DND-41 (cell line): ENCODE data around the gene ZXDC.
A peak's percentile ranks its signal among the peaks of the same experiment; 100 is the strongest.

Source experiments
- ATAC-seq: fragments of 200-7000 bp; cut with Tn5 transposase; 3 replicates; pipeline ENCODE4 v1.9.1; 2021; ENCODE audit warnings: low read depth; ENCODE audit not compliant: insufficient read depth
- DNase-seq: peaks from one replicate; pipeline ENCODE4 v3.0.0-alpha.2; 2020
- H2AFZ ChIP-seq: 2 replicates; pipeline ENCODE4 v1.6.0; 2012; ENCODE audit warnings: low read depth, low read length
- H3K27ac ChIP-seq: 2 replicates; pipeline ENCODE4 v1.5.1; 2012; ENCODE audit warnings: low read length, inconsistent platforms
- H3K27me3 ChIP-seq: fragments of 200-600 bp; sonication (generic); 2 replicates; pipeline ENCODE4 v1.6.0; 2012; ENCODE audit warnings: low read length, mild to moderate bottlenecking, inconsistent platforms; ENCODE audit not compliant: insufficient read depth, poor library complexity
- H3K36me3 ChIP-seq: 2 replicates; pipeline ENCODE4 v1.5.1; 2012; ENCODE audit warnings: low read length, inconsistent platforms; ENCODE audit not compliant: insufficient read depth
- H3K4me1 ChIP-seq: 2 replicates; pipeline ENCODE4 v1.5.1; 2012; ENCODE audit warnings: mild to moderate bottlenecking, low read length; ENCODE audit not compliant: insufficient read depth
- H3K4me2 ChIP-seq: 2 replicates; pipeline ENCODE4 v1.6.0; 2012; ENCODE audit warnings: mild to moderate bottlenecking, moderate library complexity, low read length, inconsistent platforms; ENCODE audit not compliant: insufficient read depth
- H3K4me3 ChIP-seq, 2 experiments: fragments of 200-600 bp in 1 of 2; shearing (Covaris generic) in 1 of 2; 2 replicates each; pipeline ENCODE4 v1.5.1; 2012 to 2016; ENCODE audit warnings: inconsistent platforms in 2 of 2, low read length in 2 of 2, mild to moderate bottlenecking in 2 of 2, low read depth in 1 of 2, moderate library complexity in 1 of 2
- H3K79me2 ChIP-seq: 2 replicates; pipeline ENCODE4 v1.6.0; 2012; ENCODE audit warnings: low read length, inconsistent platforms; ENCODE audit not compliant: insufficient read depth
- H3K9ac ChIP-seq: 2 replicates; pipeline ENCODE4 v1.6.0; 2012; ENCODE audit warnings: low read depth, mild to moderate bottlenecking, inconsistent platforms, low read length, moderate library complexity
- H3K9me3 ChIP-seq: 2 replicates; pipeline ENCODE4 v1.5.1; 2012; ENCODE audit warnings: low read length, moderate library complexity, mild to moderate bottlenecking, inconsistent platforms; ENCODE audit not compliant: insufficient read depth, severe bottlenecking
- H4K20me1 ChIP-seq: 2 replicates; pipeline ENCODE4 v1.6.0; 2012; ENCODE audit warnings: low read length; ENCODE audit not compliant: insufficient read depth
- EZH2 ChIP-seq: IDR thresholded peaks from 3 replicates; pipeline ENCODE4 v1.6.1; 2012; ENCODE audit warnings: borderline replicate concordance, low read depth, mild to moderate bottlenecking, moderate library complexity, low read length, inconsistent platforms; ENCODE audit not compliant: severe bottlenecking
- TF ChIP-seq, protein P1 (sequence below): IDR thresholded peaks from 2 replicates; pipeline ENCODE4 v1.5.1; 2012; ENCODE audit warnings: borderline replicate concordance, low read length, moderate library complexity, mild to moderate bottlenecking; ENCODE audit not compliant: poor library complexity, severe bottlenecking; ENCODE audit errors: extremely low read depth

ZXDC gene

DNA sequence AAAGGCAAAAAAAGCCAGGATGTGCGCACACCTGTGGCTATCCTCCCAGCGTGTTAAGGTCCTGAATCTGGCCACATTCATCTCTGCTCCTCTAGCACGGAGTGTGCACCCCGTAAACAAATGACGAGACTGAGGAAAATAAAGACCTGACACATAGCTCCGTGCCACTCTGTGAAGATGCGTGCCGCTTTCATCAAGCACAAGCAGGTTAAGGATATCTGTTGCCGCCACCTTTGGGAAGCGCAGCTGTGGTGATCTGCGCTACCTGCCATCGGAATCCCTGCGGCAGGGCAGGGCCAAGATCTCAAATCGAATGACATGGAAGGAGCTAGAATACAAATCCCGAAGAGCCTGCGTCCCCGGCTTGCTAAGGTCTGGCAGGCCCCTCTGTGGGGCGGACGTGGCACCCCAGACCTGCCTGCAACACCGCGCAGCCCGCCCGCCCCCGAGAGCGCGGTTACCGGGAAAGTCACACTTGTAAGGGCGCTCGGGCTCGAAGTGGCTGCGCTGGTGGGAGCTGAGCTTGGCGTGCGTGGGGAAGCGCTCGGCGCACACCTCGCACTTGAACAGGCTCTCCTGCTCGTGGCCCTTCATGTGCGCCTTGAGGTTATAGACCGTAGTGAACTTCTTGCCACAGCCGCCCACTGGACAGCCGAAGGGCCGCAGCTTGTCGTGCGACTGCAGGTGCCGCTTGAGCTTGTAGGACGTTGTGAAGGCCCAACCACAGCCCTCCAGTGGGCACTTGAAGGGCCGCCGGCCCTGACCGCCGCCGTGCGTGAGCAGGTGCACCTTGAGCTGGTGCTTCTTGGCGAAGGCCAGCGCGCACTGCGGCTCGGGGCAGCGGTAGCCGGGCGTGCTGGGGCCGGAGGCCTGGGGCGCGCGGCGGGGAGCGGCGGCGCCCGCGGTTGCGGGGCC is 936 bp downstream of the ZXDC start:
- peaks cover 52% of the 10 kb centered on the region for H4K20me1 ChIP-seq
- TF ChIP-seq EZH2: no peak
- TF ChIP-seq, protein P1, sequence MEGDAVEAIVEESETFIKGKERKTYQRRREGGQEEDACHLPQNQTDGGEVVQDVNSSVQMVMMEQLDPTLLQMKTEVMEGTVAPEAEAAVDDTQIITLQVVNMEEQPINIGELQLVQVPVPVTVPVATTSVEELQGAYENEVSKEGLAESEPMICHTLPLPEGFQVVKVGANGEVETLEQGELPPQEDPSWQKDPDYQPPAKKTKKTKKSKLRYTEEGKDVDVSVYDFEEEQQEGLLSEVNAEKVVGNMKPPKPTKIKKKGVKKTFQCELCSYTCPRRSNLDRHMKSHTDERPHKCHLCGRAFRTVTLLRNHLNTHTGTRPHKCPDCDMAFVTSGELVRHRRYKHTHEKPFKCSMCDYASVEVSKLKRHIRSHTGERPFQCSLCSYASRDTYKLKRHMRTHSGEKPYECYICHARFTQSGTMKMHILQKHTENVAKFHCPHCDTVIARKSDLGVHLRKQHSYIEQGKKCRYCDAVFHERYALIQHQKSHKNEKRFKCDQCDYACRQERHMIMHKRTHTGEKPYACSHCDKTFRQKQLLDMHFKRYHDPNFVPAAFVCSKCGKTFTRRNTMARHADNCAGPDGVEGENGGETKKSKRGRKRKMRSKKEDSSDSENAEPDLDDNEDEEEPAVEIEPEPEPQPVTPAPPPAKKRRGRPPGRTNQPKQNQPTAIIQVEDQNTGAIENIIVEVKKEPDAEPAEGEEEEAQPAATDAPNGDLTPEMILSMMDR: no peak
- DNase-seq: peak; percentile 42
- H3K9ac ChIP-seq: peak overlapping the region; percentile 90
- H3K4me3 ChIP-seq: peak overlapping the region; percentile 84 to 96
- H3K27ac ChIP-seq: peak overlapping the region; percentile 78
- H3K27me3 ChIP-seq: no peaks in the 10 kb centered on the region
- peak; percentile 32 for ATAC-seq
- H3K9me3 ChIP-seq: no peaks in the 10 kb centered on the region
- peak overlapping the region; percentile 80; the same call in 1 of the 2 replicates for H2AFZ ChIP-seq
- H3K79me2 ChIP-seq: peaks cover 56% of the 10 kb centered on the region
- peaks cover 47% of the 10 kb centered on the region for H3K36me3 ChIP-seq
- peak overlapping the region; percentile 89 for H3K4me2 ChIP-seq
- peaks cover 46% of the 10 kb centered on the region for H3K4me1 ChIP-seq

DNA sequence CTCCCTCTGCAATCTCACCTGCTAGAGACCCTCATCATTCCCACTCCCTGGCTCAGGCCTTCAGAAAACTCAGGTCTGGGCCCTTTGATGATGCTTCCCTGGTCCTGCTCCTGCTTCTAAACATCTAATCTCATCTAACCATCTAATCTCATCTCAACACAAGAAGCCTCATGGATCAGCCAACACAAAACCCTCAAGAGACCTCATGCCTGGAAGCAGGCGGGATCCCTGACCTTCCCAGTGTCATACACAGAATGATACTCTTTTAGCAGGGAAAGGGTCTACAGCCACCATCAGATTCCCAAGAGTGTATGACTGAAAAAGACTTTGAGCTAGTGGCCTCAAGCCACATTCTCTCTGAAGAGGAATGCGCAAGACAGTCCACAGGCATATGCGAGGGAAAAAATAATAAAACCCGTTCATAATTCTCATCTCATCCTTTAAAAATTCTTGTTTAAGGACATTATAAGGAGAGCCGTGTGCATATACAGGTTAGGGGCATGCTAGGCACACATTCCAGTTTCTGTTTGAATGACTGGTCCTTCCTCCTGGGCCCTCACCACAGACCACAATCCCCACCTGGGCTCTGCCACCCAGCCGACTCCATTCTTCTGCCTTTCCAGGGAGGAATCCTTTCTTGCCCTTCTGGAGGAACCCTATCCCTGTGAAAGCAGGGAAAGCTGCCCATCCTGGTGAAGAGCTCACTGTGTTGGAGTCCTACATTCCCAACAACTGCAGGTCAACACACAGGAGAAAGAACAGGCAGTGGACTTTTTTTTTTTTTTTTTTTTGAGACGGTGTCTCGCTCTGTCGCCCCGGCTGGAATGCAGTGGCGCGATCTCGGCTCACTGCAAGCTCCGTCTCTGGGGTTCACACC is 2.2 kb downstream of the ZXDC start:
- H3K4me1 ChIP-seq: peaks cover 46% of the 10 kb centered on the region
- peak overlapping the region; percentile 89 for H3K4me2 ChIP-seq
- TF ChIP-seq, protein P1: no peak
- peaks cover 68% of the 10 kb centered on the region for H3K79me2 ChIP-seq
- DNase-seq (peak; percentile 51), ATAC-seq (peak; percentile 31; the same call in 2 of the 3 replicates)
- H3K36me3 ChIP-seq: peaks cover 59% of the 10 kb centered on the region
- H3K27me3 ChIP-seq: no peaks in the 10 kb centered on the region
- no peak overlapping the region for H2AFZ ChIP-seq
- H3K9me3 ChIP-seq: no peaks in the 10 kb centered on the region
- peak overlapping the region; percentile 90; the same call in 1 of the 2 replicates for H3K9ac ChIP-seq
- peak overlapping the region in 1 of 2 experiments; percentile 47; a peak in 2 of 4 replicates for H3K4me3 ChIP-seq
- H3K27ac ChIP-seq: peak overlapping the region; percentile 44
- peaks cover 64% of the 10 kb centered on the region for H4K20me1 ChIP-seq

DNA sequence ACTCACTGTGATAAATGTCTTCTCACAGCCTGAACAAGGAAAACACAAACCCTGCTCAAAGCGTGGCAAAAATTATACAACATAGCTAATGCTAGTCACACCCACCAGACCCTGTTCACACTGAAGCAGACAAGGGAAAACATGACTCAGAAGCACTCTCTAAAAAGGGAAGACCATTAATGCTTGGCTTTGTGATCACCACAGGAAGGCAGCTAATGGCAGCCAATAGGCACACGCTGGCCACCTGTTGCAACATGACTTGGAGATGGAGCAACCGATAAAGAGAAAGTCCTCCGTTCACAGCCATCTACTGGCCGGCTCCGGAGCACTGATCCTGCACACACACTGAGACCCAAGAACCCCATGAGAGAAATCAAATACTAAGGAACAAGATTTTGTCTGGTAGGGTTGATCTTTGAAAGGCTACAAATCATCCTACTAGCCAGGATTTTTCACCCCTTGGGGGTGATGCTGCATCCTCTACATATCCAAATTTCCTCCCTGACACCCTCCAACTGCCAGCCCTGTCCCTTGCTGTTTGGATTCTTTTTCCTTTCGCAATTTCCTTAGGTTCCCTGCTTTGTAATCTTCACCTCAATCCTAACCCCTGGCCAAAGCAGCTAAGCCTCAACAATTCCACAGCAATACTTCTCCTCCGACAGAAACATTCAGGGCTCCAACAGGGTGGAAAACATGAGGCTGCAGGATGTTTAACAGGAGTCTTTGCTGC is 3.2 kb downstream of the ZXDC start:
- Histone ChIP-seq H3K9me3 (no peaks in the 10 kb centered on the region), H3K4me1 (peaks cover 46% of the 10 kb centered on the region), H3K79me2 (peaks cover 79% of the 10 kb centered on the region), H3K36me3 (peaks cover 70% of the 10 kb centered on the region), H2AFZ (no peak overlapping the region), H3K27me3 (no peaks in the 10 kb centered on the region), H3K4me3 (peak overlapping the region in 1 of 2 experiments; percentile 47; a peak in 2 of 4 replicates), H3K4me2 (peak overlapping the region; percentile 89), H3K27ac (0 out of 2 replicates have a peak overlapping the region, but pooled peaks have one; percentile 15), H3K9ac (peak overlapping the region; percentile 90), H4K20me1 (peaks cover 74% of the 10 kb centered on the region)
- ATAC-seq: no peak
- no peak for TF ChIP-seq EZH2
- TF ChIP-seq, protein P1: no peak
- no peak for DNase-seq
